HG03196 (cell line): ENCODE results near the gene OVCA2.

Experiments
- ATAC-seq: cut with Tn5 transposase; IDR thresholded peaks from one replicate; pipeline ENCODE4 v1.9.1; 2021; ENCODE audit not compliant: unreplicated experiment

OVCA2 gene

DNA sequence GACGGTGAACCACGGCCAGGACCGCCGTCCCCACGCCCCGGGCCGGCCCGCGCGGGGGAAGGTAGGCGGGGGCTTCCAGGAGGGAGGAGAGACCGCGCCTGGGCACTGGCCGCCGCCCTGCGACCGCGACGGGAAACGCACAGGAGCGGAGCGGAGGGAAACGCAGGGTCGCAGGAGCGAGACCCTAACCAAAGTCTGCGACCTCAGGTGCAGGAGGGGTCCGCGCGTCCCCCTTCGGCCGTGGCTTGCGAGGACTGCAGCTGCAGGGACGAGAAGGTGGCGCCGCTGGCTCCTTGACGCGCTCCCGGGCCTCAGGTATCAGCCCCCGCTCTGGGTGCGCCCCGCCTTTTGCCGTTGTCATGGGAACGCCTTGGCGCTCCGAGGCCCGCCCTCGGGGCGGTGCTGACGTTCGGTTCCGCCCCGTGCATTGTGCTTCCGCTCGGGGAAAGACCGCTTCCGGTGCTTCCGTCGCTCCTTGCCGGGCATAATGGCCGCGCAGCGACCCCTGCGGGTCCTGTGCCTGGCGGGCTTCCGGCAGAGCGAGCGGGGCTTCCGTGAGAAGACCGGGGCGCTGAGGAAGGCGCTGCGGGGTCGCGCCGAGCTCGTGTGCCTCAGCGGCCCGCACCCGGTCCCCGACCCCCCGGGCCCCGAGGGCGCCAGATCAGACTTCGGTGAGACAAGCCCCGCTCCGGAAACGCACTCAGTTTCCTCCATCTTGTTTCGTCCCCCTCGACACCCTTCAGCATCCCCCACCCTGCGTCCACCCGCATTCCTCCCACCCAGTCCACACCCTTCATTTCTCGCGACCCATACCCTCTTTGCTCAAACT is at the start of gene OVCA2:
Gene OVCA2, plus strand, starts transcription at position 462 of the 829 bp plus-strand sequence. Its CDS starts 26 bp downstream, at position 488.
- ATAC-seq: peak; percentile 92

DNA sequence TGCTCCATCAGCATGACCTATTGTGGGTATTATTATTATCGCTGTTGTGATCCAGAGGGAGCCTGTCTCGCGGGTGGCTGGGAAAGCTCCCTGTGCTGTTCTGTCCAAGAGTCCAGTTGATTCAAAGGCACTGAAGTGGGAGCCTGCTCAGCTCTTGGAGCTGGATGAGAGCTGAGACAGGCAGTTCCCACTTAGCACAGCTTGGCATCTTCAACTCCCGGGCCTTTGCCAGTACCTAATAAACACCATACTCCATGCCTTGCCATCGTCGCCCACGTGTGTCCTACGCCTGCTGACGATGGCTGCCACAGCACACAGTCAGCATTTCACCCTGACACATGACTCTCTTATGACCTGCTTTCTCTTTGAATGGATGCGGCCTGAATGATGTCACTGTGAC is 49.3 kb upstream of the OVCA2 start:
- ATAC-seq: no peak

DNA sequence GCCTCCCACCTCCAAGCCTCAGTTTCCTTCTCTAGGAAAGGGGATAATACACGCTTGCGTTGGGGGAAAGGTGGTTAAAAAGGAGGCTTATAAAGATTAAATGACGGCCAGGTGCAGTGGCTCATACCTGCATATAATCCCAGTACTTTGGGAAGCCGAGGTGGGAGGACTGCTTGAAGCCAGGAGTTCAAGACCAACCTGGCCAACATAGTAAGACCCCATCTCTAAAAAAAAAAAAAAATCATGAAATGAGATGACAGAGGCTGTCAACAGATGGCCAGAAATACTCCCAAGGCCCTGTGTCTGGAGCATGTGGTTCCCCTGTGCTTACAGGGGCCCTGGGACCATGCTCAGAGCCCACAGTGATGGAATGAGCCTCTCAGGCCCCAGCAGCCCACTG is 47.1 kb upstream of the OVCA2 start:
- no peak for ATAC-seq

DNA sequence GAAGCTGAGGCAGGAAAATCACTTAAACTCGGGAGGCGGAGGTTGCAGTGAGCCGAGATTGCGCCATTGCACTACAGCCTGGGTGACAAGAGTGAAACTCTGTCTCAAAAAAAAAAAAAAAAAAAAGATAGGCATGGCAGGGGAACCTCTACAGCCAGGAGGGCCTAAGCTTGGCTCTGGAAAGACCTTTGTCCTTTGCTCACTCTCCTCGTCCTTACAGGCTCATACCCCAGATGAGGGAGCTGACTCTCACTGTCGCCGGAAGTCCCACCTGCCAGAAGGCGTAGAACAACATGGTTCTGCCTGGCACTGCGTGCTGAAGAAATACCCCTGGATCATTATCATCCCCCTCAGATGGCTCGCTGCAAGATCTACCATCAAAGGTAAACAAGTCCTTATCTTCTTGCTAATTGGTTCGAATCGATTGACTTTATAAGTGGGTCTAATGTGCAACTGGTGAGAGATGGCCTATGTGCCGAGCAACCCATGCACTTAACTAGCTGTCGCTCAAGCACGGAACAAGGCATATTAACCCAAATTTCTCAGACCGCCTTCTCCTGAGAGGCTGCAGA is 46.4 kb upstream of the OVCA2 start:
- ATAC-seq: no peak

DNA sequence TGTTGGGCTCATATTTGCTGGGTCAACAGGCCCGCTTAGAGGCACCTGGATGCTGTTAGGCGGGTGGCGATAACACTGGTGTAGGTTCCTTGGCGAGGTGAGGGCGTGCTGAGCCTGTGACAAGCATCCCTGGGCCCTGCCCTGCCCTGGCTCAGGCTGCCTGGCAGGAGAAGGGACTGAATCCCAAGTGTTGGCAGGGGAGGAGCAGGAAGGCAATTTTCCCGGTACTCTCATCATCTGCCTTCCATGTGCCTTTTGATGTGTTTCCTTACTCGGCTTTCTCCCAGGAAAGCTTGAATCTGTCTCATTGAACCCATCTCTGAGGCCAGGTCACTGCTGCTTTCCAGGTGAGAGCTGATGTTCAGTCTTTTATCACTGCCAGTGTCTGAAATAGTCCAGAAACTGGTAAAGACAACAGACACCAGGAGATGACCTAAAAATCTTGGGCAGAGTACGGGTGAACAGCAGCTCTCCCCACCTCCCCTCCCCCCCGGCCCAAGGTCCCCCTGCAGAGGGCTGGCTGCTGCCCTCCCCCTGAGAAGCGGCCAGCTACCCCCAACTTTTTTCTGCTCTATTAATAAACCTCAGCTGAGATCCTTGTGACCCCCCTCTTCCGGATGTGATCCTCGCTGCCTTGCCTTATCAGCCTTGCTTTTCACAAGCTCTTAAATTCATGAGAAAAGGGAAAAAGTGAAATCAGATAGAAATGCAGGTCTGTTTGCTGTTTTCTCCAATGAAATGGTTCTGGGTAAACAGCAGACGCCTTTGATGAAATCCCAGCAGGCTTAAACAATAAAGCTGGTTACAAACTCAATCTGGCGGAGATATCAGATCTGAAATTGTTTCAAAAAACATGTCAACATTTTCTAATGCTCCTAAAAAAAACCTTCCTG is 45.7 kb upstream of the OVCA2 start:
- no peak for ATAC-seq

DNA sequence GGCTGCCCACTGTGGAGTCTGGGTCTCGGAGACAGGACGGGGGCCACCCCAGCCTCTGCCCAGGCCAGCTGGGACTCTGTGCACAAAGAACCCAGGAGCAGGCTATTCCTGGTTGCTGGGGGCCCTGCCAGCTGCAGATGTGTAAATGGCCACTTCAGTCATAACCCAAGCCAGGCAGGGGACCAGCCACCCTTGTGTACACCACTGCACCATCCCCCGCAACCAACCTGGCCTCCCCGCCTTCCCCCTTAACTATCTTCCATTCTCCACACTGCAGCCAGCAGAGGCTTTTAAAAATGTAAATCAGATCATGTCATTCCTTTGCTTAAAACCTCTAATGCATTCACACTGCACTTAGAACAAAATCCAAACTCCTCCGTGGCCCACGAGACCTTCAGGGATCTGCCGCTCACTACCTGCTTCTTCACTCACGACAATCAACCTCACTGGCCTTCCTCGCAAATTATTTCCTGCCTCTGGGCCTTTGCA is 45.0 kb upstream of the OVCA2 start:
- no peak for ATAC-seq

DNA sequence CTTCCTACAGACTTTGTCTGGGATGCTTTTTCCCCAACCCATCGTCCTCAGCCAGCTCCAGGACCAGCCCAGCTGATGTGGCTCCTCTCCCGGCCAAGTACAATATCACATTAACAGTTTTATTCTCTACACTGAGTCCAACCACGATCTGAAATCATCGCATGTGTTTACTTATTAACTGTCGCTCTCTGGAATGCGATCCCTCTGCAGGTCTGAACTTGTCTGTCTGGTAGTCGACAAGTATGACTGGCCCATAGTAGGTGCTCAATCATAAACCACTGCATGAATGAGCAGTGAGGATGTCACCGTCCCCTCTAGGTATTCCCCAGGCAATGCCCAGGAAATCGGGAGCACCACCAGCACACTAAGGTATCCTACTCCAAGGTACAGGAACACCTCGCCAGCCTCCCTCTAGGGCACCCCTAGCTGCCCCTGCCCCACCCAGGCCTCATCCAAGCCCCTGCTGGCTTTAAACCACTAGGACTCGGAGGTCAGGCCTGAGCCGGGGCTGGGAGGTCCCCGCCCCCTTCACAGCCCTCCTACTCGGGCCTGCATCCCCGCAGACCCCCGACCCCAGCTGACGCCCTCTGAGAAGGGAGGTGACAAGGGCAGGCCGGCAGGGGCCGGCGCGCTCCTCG is 44.4 kb upstream of the OVCA2 start:
- ATAC-seq: no peak

DNA sequence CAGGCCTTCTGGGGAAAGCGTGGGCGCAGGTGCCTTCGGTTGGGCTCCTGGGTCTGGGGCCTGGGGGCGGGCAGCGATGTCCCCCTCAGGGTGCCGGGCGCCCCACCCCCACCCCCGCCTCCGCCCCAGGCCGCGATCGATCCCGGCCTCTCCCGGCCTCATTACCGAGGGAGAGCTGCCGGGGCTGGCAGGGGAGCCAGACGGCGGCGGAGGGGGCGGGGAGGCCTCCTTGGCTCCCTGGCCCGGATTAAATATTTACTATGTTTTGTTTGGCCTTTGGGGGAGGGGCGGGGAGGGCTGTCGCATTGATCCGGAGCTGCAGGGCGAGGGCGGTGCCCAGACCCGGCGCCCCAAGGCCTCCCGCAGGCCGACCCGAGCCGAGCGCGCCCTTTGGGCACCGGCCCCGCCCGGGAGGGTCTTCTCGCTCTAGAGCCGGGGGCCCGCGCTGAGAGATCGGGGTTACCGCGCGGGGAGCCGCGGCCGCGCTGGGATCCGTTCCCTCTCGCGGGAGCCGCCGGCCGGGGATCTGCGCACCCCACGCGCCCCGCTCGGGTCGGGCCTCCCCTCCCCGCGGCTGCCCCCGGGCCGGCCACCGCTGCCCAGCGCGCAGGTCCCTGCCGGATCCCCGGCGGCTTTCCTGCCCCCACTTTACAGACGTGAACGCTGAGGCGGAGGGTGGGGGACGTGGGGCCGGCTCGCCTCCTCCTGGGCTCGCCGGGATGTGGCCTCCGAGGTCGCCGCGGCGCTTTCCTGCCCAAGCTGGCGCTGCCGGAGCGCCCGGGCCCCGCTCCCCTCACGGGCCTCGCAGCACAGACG is 43.7 kb upstream of the OVCA2 start:
- ATAC-seq: no peak

DNA sequence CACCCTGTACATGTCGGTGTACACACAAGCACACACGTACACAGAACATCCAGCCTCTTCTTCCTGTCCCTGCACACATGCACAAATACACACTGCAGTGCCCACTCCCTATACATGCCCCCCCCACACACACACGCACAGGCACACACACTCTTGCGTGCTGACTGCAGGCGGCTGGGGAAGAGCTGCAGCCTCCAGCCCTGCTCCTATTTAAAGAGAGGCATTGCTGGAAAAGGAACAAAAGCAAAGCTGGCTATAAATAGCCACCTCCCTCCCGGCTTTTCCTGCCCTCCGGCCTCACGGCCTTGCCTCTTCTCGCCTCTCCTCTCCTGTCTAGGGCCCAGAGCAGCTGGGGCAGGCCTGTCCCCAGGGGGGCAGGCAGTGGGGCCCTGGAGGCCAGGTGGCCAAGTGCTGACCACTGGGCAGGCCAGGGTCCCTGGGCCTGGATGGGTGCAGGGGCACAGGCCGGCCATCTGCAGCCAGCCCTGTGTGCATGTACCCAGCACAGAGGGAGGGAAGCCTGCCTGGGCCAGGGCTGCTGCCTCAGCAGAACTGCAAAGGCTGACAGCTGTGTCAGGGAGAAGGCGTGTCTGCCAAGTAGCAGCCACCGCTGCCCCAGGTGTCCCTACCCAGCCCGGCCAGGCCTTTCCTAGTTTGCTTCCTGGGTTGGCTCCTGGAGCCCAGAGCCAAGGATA is 42.1 kb upstream of the OVCA2 start:
- no peak for ATAC-seq

DNA sequence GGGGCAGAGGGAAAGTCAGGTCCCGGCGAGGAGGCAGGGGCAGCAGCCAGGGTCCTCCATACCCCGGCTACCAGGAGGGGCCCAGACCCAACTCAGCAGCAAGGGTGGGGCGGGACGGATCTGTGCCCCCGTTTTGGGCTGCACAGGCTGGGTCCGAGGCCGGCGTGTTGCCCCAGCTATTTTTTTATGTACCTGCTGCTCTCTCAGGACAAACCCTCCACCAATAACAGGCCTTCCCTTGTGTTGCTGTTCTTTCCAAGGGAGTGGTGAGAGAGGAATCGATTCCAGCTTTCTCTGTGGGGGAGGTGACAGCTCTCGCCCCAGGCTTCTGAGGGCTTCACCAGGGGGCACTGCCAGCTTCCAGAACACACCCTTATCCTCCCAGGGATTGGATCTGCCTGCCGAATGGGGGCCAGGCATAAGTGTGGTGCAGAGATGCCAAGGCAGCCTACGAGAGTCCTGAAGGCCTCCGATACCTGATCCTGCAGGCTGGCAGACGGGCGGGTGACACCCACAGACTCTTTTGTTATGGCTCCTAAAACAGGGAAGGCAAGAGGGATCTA is 39.0 kb upstream of the OVCA2 start:
- ATAC-seq: no peak

DNA sequence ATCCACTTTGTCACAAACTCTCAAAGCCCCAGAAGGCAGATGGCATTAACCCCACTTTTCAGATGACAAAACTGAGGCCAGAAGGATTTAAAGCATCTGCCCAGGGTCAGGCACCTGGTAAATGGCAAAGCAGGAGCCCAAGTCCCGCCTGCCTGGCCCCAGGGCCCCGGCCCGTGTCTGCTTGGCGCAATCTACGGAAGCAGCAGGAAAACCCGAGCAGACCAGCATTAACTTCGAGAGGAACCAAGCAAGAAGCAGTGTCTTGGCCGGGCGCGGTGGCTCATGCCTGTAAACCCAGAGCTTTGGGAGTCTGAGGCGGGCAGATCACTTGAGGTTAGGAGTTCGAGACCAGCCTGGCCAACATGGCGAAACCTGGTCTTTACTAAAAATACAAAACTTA is 38.3 kb upstream of the OVCA2 start:
- no peak for ATAC-seq

DNA sequence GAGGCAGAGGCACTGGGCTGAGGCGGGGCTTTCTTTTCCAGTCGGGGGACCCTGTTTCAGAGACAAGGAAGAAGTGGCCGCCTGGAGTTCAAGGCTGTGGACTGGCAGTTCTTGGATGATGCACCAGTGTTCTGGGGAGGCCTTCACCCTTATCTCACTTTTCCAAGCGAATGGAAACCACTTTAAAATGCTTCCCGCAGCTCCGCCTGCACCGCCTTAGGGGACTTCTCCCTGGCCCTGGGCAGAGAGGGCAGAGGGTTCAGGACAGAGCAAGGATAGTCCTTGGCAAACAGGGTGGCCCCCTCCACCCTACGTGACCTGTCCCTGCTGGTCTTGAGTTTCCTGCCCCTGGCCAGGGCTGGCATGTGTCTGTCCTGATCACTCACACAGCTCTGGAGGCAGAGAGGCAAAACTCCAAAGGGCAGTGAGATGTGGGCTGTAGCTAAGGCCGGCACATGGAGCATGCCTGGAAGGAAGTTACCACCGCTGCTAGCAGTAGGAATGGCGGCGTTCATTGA is 37.3 kb upstream of the OVCA2 start:
- ATAC-seq: no peak

DNA sequence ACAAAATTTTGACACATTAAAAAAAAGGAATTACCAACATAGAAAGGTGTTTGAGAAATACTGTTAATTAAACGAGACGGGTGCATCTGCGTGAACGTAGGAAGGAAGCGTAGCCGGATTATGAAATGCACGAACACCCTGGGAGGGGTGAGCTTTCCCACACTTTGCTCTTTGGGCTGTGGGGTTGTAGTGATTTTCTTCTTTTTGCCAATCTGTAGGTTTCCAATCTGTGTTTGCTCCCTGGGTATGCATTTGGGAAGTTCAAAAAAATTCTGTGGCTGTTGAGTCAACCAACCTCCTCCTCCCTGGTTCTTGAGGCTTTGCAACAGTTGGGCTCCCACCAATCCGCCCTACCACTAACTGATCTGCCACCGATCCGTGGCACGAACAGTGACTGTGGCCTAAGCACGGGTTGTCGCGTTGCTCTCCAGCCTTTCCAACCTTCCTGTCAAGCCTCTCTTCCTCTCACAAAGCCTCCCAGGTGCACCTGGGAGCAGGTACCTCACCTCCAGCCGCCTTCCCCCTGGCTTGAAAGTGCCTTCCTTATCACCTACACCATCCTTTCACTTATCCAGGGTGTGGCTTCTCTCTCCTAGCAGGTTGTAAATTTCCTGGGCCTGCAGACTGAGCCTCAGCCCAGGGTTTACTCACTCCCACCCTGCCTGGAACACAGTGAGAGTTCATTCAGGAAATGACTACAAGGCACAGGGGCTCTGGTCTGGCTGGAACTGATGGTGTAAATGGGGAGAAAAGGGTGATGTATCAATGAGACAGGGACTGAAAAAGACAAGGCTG is 33.3 kb upstream of the OVCA2 start:
- ATAC-seq: no peak

DNA sequence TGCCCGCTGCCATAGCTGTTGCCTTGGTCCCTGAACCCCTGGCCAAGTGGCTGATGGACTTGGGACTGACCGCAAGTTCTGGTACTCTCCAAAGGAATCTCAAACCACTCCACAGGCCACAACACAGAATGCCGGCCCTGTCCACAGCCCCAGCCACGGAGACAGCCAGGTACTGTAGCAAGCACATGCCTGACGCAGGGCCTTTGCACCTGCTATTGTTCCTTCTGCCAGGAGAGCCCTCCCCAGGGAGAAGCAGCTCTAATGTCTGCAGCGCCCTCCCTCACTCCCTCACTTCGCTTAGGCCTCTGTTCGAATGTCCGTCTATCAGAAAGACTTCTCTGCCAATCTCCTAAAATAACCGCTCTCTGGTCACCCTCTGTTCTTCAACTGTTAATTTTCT is 32.1 kb upstream of the OVCA2 start:
- no peak for ATAC-seq

DNA sequence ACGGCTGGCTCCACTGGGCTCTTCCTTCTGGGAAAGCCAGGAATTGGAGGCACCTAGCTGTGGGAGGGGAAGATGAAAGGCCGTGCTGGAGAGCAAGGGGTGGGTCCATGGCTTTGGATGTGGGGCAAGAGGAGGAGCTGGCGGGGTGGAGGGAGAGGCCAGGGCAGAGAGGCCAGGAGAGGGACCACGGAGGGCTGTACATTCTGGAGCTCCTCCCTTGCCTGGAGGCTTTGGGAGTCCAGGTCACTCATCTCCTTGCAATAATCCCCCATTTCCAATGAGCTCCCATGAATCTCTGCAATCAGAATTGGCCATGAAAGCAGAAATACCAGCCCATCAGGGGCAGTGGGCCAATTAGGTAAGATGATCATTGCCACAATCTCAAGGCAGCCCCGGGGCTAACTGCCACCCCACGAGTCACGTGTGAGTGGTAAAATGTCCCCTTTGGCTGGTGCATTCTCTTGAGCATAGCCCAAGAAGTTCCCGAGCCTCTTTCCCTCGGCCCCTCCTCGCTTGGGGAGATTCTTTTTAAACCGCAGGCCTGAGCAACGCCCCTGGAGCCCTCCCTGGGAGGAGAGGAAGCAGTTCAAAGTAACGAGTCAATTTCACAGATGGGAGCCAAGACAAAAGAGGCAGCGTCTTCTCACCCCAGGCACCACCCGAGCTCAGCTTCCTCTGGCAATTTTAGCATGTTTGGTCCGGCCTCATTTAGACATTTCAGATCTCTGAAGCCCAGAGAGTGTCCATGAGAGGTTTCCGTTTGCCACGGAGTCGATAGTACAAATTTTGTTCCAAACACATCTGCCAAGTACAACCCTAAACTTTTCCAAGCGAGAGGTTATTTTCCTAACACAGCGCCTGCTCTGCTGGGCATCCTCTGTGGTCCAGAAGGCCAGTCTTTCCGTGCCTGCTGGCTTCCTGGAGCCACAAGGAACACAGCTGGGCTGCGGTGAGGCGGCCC is 30.1 kb upstream of the OVCA2 start:
- ATAC-seq: no peak

DNA sequence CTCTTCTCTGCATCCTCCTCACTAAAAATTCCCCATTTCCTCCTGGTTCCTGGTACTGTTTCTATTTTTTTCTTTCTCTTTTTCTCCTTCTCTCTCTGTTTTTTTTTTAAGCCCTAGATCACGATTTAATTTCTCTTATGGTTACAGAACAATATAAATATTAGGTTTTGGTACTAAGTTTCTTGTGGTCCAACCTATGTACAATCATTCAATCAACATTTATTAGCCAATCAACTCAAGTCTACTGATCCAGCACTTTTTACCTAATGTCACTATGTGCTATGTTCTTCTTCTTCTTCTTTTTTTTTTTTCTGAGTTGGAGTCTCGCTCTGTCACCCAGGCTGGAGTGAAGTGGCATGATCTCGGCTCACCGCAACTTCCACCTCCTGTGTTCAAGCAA is 29.3 kb upstream of the OVCA2 start:
- no peak for ATAC-seq
